Measurements from ENCODE around the gene MFSD12.
"Not testable (repeated sequence)": the region's sequence is repeated elsewhere in the genome, so short reads cannot be mapped to it uniquely, and the experiment has no call there.

Gene MFSD12

DNA sequence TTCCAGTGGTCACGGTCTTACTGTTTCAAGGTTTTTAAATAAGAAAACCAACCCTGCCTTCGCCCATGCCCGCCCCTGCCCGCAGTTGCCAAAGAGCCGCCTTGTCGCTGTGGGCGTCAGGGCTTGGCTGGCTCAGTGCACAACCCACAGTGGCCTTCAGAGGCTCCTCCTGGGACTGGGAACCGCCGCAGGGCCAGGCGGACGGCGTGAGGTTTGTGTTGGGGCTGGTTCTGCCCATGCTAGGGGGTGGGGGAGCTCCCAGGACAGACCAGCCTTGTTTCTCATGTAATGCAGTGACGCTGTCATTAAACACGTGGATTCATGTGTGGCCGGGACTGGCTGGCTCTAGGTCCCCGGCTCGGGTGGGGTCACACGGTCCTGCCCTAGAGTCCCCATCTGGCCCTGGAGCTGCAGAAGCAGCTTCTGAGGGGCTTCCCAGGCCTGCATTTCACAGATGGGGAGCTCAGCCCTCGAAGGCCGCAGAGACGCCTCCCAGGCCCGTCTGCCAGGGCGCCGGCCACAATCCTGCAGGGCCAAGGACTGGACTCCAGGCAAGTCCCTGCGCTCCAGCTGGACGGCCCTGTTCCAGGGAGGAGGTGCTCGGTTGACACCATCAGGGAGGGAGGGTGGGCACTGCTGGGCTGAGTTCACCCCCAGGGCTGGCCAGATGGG lies 20.8 kb downstream of the MFSD12 start:
- DNase-seq: no peak

DNA sequence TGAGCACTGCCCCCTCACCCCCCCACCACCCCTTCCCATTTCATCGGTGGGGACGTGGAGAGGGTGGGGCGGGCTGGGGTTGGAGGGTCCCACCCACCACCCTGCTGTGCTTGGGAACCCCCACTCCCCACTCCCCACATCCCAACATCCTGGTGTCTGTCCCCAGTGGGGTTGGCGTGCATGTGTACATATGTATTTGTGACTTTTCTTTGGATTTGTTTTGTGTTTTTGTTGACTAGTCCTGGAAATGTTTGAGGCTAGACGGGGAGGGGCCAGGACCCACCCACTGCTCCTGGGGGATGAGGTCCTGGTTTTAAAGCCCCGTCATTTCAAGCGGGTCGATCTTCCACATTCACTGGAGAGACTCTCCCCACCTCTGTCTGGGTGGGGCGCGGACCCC lies 21.4 kb downstream of the MFSD12 start:
- no peak for DNase-seq

DNA sequence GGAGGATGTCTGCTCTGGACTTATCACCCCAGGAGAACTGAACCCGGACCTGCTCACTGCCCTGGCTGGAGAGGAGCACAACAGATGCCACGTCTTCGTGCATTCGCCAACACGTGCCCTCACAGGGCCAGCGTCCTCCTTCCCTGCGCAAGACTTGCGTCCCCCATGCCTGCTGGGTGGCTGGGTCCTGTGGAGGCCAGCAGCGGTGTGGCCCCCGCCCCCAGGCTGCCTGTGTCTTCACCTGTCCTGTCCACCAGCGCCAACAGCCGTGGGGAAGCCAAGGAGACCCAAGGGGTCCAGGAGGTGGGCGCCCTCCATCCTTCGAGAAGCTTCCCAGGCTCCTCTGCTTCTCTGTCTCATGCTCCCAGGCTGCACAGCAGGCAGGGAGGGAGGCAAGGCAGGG lies 21.8 kb downstream of the MFSD12 start:
- no peak for DNase-seq

DNA sequence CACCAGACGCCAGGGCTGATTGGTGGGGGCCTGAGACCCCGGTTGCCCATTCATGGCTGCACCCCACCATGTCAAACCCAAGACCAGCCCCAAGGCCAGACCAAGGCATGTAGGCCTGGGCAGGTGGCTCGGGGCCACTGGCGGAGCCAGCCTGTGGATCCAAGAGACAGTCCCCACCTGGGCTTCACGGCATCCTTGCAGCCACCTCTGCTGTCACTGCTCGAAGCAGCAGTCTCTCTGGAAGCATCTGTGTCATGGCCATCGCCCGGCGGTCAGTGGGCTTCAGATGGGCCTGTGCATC lies 22.2 kb downstream of the MFSD12 start:
- DNase-seq: no peak

DNA sequence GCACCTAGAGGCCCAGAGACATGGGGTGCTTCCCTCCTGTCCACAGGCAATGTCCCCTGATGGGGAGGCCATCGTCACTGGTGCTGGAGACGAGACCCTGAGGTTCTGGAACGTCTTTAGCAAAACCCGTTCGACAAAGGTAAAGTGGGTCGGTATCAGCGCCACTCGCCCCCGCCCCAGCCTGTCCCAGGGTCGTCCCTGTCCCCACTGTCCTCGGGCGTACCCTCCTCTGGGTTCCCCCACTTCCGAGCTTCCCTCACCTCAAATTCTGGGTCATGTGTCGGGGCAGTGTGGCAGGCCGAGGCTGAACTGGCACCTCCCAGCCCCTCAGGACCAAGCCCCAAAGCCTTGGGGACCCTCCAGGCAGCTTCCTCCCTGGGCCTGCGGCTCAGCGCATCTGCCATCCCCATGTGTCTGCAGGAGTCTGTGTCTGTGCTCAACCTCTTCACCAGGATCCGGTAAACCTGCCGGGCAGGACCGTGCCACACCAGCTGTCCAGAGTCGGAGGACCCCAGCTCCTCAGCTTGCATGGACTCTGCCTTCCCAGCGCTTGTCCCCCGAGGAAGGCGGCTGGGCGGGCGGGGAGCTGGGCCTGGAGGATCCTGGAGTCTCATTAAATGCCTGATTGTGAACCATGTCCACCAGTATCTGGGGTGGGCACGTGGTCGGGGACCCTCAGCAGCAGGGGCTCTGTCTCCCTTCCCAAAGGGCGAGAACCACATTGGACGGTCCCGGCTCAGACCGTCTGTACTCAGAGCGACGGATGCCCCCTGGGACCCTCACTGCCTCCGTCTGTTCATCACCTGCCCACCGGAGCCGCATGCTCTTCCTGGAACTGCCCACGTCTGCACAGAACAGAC lies 22.8 kb downstream of the MFSD12 start:
- no peak for DNase-seq

DNA sequence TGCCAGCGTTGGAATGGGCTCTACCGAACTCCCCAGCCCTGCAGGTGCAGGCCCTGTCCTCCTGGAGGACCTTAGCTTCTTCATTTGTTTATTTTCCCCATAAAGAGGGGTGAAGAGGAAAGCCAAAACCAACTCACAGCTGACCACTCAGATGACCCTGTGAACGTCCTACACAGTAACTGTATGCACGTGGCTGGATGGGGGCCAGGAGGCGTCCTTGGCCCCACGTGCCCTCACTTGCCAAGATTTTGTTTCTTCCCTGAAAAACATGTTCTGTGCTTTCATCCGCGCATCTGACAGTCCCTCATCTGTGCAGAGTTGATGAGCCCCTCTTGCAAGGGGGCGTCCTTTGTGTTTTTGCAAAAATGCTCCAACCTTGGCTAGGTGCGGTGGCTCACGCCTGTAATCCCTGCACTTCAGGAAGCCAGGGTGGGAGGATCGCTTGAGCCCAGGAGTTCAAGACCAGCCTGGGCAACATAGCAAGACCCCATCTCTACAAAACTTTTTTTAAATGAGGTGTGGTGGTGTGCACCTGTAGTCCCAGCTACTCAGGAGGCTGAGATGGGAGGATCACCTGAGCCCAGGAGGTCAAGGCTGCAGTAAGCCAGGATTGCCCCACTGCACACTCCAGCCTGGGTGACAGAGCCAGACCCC lies 23.7 kb downstream of the MFSD12 start:
- DNase-seq: no peak

DNA sequence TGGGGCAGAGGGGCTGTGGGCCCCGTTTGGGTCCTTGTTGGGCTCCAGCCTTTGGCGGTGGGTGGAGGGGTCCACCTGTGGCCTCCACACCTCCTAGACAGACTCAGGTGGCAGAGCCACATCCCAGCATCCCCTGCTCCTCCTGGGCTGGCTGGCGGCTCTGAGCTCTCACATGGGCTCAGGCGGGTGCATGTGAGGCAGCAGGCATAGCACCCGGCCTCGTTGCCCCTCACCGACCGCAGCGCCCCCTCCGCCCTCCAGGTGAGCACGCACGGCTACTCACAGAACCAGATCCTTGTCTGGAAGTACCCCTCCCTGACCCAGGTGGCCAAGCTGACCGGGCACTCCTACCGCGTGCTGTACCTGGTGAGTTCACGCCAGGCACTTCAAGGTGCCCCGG lies 24.4 kb downstream of the MFSD12 start:
- no peak for DNase-seq

DNA sequence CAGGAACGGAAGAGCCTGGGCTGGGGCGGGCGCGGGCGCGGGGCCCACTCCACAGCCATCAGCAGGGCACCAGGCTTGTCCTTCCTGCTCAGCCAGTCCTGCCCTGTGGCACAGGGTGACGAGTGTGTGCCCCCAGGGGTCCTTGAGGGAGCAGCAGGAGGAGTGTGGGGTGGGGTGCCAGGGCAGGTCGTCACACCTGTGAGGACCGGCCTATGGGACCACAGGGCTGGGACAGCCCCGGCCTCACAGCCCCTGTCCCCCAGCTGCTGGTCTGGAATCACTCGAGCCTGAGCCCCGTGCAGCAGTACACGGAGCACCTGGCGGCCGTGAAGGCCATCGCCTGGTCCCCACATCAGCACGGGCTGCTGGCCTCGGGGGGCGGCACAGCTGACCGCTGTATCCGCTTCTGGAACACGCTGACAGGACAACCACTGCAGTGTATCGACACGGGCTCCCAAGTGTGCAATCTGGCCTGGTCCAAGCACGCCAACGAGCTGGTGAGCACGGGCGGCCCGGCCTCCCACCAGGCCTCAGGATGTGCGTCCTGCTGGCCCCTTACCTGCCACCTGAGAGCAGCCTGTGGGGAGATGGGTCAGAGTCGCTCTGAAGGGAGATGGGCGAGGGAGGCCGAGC lies 25.1 kb downstream of the MFSD12 start:
- no peak for DNase-seq

DNA sequence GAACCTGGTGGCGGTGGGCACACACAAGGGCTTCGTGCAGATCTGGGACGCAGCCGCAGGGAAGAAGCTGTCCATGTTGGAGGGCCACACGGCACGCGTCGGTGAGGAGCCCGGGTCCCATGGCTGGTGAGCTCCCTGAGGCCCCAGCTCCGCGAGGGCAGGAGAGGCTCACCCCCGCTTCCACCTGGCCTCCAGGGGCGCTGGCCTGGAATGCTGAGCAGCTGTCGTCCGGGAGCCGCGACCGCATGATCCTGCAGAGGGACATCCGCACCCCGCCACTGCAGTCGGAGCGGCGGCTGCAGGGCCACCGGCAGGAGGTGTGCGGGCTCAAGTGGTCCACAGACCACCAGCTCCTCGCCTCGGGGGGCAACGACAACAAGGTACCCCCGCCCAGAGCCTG lies 25.7 kb downstream of the MFSD12 start:
- no peak for DNase-seq

DNA sequence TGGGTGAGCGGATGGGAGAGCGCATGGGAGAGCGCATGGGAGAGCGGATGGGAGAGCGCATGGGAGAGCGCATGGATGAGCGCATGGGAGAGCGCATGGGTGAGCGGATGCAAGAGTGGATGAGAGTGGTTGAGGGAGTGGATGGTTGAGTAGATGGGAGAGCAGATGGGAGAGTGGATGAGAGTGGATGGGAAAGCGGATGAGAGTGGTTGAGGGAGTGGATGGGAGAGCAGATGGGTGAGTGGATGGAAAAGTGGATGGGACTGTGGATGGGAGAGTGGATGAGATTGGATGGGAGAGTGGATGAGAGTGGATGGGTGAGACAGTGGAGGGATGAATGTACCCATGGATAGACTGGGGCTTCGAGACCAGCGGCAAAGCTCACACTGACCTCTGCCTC lies 27.0 kb downstream of the MFSD12 start:
- DNase-seq: no peak

DNA sequence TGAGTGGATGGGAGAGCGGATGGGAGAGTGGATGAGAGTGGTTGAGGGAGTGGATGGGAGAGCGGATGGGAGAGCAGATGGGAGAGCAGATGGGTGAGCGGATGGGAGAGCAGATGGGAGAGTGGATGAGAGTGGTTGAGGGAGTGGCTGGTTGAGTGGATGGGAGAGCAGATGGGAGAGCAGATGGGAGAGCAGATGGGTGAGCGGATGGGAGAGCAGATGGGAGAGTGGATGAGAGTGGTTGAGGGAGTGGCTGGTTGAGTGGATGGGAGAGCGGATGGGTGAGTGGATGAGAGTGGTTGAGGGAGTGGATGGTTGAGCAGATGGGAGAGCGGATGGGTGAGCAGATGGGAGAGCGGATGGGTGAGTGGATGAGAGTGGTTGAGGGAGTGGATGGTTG lies 28.1 kb downstream of the MFSD12 start:
- not testable (repeated sequence) for DNase-seq

DNA sequence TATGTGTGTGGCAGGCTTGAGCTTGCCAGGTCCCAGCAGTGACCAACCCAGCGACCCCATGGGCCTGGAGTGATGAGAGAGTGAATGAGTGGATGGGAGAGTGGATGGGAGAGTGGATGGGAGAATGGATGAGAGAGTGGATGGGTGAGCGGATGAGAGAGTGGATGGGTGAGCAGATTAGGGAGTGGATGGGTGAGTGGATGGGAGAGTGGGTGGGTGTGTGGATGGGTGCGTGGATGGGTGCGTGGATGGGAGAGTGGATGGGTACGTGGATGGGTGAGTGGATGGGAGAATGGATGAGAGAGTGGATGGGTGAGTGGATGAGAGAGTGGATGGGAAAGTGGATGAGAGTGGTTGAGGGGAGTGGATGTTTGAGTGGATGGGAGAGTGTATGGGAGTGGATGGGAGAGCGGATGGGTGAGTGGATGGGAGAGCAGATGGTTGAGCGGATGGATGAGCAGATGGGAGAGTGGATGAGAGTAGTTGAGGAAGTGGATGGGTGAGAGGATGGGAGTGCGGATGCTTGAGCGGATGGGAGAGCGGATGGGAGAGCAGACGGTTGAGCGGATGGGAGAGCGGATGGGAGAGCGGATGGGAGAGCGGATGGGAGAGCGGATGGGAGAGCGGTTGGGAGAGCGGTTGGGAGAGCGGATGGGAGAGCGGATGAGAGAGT lies 28.7 kb downstream of the MFSD12 start:
- no peak for DNase-seq

DNA sequence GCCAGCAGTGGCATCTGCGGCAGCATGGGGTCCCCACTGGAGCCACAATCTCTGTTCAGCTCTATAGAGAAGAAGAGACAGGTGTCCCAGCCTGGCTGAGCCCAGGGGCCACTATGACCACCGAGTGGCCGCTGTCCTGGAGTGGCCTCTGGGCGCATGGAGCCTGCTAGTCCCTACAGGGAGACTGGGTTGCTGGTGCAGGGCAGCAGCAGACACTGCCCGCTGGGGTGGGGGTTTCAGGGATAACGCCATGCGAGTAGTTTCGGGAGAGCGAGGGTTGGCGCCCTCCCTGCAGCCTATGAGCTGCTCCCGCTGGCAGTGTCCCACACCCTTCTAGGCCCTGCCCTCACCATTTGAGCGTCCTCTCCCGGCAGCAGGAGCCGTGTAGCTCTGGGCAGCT lies 29.3 kb downstream of the MFSD12 start:
- DNase-seq: no peak

DNA sequence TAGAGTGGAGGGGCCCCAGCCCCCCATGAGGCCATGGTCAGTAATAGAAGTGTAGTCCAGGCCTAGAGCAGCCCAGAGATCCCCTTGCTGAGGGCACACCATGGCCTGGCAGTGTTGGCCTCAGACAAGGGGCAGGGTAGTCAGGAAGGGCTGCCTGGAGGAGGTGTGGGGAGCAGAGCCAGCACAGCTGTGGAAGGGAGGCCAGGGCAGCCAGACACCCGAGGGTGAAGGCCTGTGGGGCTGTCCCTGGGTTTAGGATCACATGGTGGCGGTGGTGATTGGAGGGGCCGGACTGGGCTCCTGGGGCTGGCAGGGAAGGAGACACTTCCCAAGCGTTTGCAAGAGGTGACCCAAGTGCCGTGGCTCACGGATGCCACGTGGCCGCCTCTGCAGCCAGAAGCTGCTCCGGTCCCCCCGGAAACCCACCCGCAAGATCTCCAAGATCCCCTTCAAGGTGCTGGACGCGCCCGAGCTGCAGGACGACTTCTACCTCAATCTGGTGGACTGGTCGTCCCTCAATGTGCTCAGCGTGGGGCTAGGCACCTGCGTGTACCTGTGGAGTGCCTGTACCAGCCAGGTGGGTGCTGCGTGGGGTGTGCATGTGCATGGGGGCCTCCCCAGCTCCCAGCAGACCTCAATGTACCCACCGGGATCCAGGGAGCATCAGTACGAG lies 30.0 kb downstream of the MFSD12 start:
- no peak for DNase-seq

DNA sequence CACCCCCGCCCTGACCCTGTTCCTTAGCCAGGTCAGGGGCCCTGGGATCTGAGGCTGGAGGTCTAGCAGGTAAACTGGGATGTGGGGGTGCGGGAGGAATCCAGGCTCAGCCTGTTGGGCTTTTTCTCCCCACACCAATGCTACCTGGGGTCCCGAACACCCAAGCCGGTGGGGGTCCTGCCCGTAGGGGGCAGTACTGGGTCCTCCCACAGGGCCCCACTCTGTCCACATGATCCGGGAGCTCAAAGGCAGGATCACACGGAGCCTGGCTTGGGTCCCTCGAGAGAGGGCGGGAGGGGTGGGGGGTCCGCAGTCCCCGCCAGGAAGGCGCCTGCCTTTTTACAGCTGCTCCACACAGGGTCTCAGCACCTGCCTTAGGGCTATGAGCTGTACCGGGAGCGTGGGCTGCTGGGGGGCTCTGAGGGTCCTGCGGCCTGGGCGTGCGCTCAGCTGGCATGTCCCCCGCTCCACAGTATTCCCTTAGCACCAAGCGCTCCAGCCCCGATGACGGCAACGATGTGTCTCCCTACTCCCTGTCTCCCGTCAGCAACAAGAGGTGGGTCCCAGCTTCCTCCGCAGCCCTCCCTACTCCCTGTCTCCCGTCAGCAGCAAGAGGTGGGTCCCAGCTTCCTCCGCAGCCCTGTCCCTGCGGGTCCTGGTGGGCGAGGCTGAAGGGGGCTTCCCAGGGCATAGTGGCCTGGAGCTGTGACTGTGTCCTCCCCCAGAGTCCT lies 30.7 kb downstream of the MFSD12 start:
- DNase-seq: no peak

DNA sequence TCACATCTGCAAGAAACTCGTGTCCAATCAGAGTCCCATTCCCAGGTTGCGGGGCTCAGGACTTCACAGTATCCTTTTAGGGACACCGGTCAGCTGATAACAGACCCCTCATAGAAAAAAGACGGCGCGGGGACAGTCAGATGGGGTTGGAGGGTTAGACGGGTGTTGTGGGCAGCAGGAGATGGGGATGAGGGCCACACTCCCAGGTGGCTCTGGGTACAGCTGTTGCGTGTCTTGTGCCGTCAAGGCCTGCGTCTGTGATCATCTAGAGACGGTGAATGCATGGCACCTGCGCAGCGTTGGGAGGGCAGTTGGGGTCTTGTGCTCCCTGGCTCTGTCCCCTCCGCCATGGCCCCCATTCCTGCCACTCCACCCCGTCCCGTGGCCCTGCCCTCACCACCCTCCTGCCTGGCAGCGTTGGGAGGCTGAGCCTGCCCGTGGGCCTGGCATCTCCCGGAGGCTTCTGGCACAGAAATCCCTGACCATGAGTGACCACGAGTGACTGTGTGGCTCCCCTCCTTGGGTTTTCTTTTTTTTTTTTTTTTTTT lies 32.4 kb downstream of the MFSD12 start:
- DNase-seq: no peak

DNA sequence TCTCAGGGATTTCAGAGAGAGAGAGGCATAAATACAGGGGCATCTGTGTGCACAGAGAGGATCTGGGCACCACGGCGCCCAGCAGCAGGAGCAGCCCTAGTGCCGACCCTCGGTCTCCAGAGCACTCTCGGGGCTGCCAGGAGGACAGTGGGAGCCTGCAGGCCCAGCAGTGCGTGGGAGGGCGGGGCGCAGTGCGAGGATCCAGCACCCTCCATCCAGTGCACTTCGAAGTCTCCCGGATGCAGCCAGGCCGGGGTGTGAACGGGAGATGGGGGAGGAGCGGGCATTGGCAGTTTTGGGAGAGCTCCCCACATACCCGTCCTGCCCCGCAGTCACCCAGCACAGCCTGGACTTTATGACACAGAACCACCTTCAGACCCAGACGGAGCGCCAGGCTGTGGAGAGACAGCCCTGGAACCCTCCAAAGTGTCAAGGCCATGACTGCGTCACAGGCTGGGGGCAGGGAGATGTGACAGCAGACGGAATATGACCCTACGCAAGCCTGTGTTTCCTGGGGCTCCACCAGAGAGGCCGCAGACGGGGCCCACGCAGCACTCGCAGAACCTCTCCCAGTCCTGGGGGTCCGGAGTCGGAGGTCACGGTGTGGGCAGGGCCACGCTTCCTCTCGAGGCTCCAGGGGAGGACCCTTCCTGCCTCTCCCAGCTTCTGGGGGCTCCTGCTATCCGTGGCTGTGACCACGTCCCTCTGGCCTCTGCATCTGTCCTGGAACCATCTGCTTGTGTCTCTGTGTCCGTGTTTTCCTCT lies 33.1 kb downstream of the MFSD12 start:
- no peak for DNase-seq

DNA sequence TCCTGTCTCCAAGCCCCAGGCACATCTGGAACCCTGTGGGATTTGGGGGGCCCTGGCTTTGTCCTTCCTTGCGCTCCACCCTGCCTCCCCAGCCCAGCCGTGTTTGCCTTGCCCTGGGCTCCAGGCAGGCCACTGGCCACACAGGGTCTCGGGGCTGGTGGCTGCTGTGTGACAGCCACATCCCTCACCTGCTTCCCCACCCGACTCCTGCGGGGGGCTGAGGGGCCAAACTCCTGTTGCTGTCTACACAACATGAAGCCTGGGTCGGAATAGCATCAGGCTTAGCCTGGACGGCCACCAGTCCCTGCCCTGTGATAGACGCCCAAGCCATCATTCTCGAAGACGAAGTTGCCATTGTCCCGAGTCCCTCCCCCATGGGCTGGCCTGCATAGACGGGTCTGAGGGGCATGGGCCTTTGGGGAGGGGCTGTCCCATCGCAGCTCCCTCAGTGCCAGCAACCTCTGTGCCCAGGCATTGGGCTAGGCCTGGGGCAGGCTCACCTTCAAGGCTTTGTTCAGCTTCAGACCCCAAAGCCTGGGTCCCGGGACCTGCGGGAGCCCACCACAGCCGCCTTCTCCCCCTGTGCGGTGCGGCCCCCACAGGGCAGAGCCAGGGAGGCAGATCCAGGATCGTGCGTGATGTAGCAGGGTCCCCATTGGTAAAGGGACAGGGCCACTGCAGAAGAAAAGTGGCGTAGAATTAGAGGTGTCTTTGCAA lies 33.9 kb downstream of the MFSD12 start:
- DNase-seq: no peak

DNA sequence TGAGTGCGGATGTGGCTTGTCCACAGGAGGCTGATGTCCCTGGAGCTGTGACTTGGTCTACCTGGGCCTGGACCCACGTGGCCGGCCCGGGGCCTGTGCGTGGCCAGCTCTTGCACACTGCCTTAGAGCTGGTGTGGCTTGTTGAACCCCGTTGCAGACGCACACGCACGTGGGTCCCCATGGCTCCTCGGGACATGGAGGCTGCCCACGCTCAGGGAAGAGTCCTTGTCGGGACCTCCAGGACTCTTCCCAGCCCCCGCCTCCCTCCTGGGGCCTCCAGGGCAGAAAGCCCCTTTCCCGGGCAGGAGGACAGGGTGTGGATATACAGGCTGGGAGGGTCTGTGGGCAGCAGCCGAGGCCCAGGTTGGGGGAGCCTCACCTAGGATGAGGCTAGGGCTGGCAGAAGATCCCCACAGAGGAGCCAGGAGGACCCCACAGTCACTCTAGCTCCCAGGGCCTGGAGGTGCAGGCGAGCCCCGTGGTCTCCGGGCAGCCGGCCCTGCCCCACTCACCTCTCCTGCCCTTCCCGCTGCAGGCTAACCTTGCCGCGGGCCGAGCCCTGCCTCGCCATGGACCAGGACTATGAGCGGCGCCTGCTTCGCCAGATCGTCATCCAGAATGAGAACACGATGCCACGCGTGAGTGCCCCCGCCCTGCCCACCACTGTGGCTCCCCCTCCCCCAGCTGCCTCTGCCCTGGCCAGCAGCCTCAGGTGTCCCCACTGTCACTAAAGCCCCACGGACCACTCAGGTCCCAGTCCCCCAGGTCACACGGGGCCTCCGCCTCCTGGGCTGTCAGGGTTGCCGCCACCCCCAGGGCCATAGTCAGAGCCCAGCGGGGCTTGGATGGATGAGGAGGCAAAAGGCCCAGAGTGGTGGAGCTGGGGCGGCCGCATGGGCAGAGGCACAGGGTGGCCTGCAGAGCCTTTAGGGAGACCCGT lies 34.7 kb downstream of the MFSD12 start:
- no peak for DNase-seq

Data from NCI-H2227 treated with DMSO at 0.1 percent for 48 hours (cell line).